ENCODE measurements around the gene CREG1. TPM values are rescaled to one million over a fixed set of nuclear protein-coding genes. Genes with fewer than 3 reads are reported as not detected.
"Not testable (repeated sequence)": the region's sequence is repeated elsewhere in the genome, so short reads cannot be mapped to it uniquely, and the experiment has no call there.

Gene CREG1
- total and polyA plus RNA-seq, 8 donors = 71.7 to 157 (median 93.7) TPM

DNA sequence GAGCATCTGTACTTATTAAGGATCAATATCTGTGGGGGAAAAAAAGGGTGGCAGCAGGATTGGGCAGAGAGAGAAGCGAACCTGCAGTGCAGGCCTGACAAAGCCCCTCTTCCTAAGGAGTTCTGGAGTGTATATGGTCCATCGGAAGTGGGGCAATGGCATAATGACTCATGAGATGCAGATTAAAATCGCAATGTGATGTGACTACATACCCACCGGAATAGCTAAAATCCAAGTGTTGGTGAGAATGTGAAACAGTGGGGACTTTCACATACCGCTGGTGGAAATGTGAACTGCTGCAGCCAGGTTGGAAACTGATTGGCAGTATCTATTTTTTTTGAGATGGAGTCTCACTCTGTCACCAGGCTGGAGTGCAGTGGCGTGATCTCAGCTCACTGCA lies 8.2 kb upstream of the CREG1 start:
- intact Hi-C loops (cut with DNase I) = no loop called here
- TF ChIP-seq, protein P1, sequence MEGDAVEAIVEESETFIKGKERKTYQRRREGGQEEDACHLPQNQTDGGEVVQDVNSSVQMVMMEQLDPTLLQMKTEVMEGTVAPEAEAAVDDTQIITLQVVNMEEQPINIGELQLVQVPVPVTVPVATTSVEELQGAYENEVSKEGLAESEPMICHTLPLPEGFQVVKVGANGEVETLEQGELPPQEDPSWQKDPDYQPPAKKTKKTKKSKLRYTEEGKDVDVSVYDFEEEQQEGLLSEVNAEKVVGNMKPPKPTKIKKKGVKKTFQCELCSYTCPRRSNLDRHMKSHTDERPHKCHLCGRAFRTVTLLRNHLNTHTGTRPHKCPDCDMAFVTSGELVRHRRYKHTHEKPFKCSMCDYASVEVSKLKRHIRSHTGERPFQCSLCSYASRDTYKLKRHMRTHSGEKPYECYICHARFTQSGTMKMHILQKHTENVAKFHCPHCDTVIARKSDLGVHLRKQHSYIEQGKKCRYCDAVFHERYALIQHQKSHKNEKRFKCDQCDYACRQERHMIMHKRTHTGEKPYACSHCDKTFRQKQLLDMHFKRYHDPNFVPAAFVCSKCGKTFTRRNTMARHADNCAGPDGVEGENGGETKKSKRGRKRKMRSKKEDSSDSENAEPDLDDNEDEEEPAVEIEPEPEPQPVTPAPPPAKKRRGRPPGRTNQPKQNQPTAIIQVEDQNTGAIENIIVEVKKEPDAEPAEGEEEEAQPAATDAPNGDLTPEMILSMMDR (IDR thresholded peaks at IDR 0.05) = no peak

DNA sequence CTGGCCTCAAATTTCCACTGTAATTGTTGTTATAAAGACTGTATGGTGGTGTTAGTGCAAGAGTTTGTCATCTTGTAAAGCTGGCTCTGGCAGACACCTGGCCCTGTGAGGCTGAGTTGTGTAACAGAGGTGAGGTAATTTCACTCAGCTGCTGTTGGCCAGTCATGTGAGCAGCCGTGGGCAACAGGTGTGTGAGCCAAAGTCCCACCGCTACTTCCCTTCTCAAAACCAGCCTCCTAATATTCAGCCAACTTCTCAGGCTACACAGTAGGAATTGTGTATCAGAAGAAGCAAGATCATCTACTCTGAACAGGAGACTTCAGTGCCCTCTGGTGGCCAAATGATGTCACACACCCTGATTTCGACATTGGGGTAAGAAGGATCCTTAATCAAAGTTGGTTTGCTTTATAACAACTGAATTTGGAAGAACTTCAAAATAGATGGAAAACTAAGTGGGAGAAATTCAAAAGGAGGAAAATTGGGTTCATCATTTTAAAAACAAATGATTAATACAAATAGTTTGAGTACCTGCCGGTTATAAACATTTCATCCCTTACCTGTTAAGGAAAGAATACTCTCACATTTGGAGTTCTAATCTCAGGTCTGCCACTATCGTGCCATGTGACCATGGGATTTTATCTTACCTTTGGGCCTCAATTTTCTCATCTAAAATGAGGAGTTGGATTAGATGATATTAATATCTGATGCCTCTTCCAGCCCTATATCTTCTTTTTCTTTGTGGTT lies 2.6 kb upstream of the CREG1 start:
- TF ChIP-seq, protein P1 (IDR thresholded peaks at IDR 0.05) = peak; percentile 77 to 87
- intact Hi-C loops (cut with DNase I) = no loop called here
- Histone ChIP-seq H3K27me3 (no peaks in the 10 kb centered on the region), H3K36me3 (no peaks in the 10 kb centered on the region), H3K27ac (no peak overlapping the region), H3K4me3 (no peak overlapping the region), H3K4me1 (peaks cover 0 to 42% of the 10 kb centered on the region in 2 donors), H3K9me3 (no peaks in the 10 kb centered on the region)
- peak in 3 of 4 donors; percentile 46 to 70 (median 65) for DNase-seq
- peak; percentile 47 for ATAC-seq

More for the DNA sequence above, 8.2 kb upstream of the CREG1 start:
- Histone ChIP-seq H3K27ac (no peak overlapping the region), H3K9me3 (no peaks in the 10 kb centered on the region), H3K4me3 (no peak overlapping the region), H3K27me3 (no peaks in the 10 kb centered on the region), H3K36me3 (no peaks in the 10 kb centered on the region), H3K4me1 (peaks cover 0 to 40% of the 10 kb centered on the region in 2 donors)
- ATAC-seq (no peak), DNase-seq (no peak)

DNA sequence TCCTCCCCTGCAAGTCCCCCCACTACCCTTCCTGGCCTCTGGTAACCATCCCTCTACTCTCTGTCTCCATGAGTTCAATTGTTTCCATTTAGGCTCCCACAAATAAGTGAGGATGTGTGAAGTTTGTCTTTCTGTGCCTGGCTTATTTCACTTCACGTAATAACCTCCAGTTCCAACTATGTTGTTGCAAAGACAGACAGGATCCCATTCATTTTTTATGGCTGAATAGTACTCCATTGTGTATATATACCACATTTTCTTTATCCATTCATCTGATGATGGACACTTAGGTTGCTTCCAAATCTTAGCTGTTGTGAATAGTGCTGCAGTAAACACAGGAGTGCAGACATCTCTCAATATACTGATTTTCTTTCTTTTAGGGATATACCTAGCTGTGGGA lies 1.5 kb upstream of the CREG1 start:
- H3K27ac ChIP-seq; H3K4me3 ChIP-seq; H3K9me3 ChIP-seq; H3K36me3 ChIP-seq; intact Hi-C loops (cut with DNase I); DNase-seq; ATAC-seq; H3K27me3 ChIP-seq: not testable (repeated sequence)
- H3K4me1 ChIP-seq = peaks cover 0 to 53% of the 10 kb centered on the region in 2 donors

- intact Hi-C loops (cut with DNase I) = no loop called here
These were observed 642 bp upstream of the CREG1 start for GRCh38 chr1:167554028-167554779.

DNA sequence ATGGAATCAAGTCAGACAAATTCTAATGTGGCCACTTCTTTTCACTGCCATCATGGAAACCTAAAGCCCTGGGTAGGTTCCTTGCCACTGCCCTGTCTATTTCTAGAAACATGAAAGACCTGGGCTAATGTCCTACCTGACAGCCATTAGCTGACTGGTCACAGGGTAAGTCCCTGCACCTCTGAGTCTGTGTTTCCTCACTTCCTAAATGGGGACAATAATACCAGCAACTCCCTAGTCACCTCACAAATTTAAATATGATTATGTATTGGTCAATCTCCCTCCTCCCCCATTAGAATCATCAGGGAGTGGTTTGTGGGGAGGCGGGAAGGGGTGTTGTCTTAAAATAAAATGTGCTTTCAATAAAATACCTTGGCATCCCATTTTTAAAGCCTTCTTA lies 2.2 kb downstream of the CREG1 start:
- Histone ChIP-seq H3K36me3 (peaks cover 0 to 6% of the 10 kb centered on the region in 2 donors), H3K4me3 (peak overlapping the region in 1 of 2 donors; percentile 82), H3K27ac (peak overlapping the region in 1 of 2 donors; percentile 89), H3K4me1 (peaks cover 0 to 80% of the 10 kb centered on the region in 2 donors), H3K9me3 (no peaks in the 10 kb centered on the region), H3K27me3 (no peaks in the 10 kb centered on the region)
- ATAC-seq = no peak
- TF ChIP-seq, protein P1 (IDR thresholded peaks at IDR 0.05) = no peak
- no peak for DNase-seq
- intact Hi-C loops (cut with DNase I) = no loop called here

More at GRCh38 chr1:167554028-167554779, 642 bp upstream of the CREG1 start:
- Histone ChIP-seq H3K36me3 (no peaks in the 10 kb centered on the region), H3K9me3 (no peaks in the 10 kb centered on the region), H3K27me3 (no peaks in the 10 kb centered on the region), H3K4me3 (peak overlapping the region; percentile 81 to 82), H3K27ac (peak overlapping the region; percentile 88 to 89), H3K4me1 (peaks cover 0 to 61% of the 10 kb centered on the region in 2 donors)
- DNase-seq (peak in 2 of 4 donors; percentile 42 to 47), ATAC-seq (no peak)
- TF ChIP-seq, protein P1 (IDR thresholded peaks at IDR 0.05) = no peak

Measured in left lung (tissue), 10 donors.